ENCODE data around the gene PTPRS.

PTPRS gene

DNA sequence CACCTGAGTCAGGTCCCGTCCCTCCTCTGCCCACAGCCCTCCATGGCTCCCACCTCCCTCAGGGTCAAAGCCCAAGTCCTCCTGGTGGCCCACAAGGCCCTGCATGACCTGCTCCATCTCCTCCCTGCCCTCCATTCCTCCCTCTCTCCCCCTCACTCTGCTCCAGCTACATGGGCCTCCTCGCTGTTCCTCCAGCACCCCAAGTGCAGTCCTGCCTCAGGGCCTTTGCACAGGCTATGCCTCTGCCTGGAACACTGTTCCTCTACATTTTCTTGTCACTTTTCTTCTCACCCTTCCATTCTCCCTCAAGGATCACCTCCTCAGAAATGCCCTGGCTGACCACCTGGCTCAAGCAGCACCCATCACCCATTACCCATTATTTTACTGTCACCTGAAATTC is 41.5 kb downstream of the PTPRS start:
- no peak overlapping the region for H3K9ac ChIP-seq (ENCODE audit: low read depth, low read length)
- no peak for TF ChIP-seq EZH2 (IDR thresholded peaks at IDR 0.05; ENCODE audit: borderline replicate concordance, low read depth, low read length, severe bottlenecking)
- TF ChIP-seq, protein P1, sequence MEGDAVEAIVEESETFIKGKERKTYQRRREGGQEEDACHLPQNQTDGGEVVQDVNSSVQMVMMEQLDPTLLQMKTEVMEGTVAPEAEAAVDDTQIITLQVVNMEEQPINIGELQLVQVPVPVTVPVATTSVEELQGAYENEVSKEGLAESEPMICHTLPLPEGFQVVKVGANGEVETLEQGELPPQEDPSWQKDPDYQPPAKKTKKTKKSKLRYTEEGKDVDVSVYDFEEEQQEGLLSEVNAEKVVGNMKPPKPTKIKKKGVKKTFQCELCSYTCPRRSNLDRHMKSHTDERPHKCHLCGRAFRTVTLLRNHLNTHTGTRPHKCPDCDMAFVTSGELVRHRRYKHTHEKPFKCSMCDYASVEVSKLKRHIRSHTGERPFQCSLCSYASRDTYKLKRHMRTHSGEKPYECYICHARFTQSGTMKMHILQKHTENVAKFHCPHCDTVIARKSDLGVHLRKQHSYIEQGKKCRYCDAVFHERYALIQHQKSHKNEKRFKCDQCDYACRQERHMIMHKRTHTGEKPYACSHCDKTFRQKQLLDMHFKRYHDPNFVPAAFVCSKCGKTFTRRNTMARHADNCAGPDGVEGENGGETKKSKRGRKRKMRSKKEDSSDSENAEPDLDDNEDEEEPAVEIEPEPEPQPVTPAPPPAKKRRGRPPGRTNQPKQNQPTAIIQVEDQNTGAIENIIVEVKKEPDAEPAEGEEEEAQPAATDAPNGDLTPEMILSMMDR (IDR thresholded peaks at IDR 0.05; ENCODE audit: borderline replicate concordance, extremely low read depth, low read length, poor library complexity, severe bottlenecking) = no peak
- H3K27ac ChIP-seq (ENCODE audit: low read length) = no peak overlapping the region
- no peaks in the 10 kb centered on the region for H3K27me3 ChIP-seq (ENCODE audit: insufficient read depth, low read length, poor library complexity)
- H3K36me3 ChIP-seq (ENCODE audit: insufficient read depth, low read length) = no peaks in the 10 kb centered on the region
- DNase-seq (no peak), ATAC-seq (ENCODE audit: insufficient read depth, low read depth) (no peak)
- no peak overlapping the region for H3K4me3 ChIP-seq (ENCODE audit: low read depth in 1 of 2, low read length in 2 of 2)
- H3K9me3 ChIP-seq (ENCODE audit: insufficient read depth, low read length, severe bottlenecking) = no peaks in the 10 kb centered on the region
- H3K4me1 ChIP-seq (ENCODE audit: insufficient read depth, low read length) = no peaks in the 10 kb centered on the region
- H3K4me2 ChIP-seq (ENCODE audit: insufficient read depth, low read length) = no peak overlapping the region
- no peaks in the 10 kb centered on the region for H4K20me1 ChIP-seq (ENCODE audit: insufficient read depth, low read length)
- no peaks in the 10 kb centered on the region for H3K79me2 ChIP-seq (ENCODE audit: insufficient read depth, low read length)
- no peak overlapping the region for H2AFZ ChIP-seq (ENCODE audit: low read depth, low read length)

DNA sequence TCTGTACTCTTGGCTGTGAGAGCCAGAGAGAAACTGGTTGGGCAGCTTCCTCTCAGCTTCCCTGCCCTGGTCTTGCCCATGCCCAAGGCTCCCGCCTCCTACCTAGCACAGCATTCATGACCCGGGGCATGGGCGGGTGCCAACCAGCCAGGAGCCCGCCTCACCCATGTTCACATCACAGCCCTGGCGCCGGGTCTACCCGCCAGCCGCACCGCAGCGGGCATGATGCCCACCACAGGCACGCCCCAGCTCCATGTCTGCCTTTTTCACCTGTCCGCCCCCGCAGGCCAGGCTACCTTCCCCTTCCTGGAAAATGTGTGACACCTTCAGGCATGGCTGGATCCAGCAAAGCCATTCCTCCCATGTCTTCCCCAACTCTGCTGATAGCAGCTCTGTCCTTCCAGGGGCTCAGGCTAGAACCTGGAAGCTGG is 42.1 kb downstream of the PTPRS start:
- Histone ChIP-seq H3K9me3 (ENCODE audit: insufficient read depth, low read length, severe bottlenecking) (no peaks in the 10 kb centered on the region), H3K79me2 (ENCODE audit: insufficient read depth, low read length) (no peaks in the 10 kb centered on the region), H3K4me2 (ENCODE audit: insufficient read depth, low read length) (no peak overlapping the region), H2AFZ (ENCODE audit: low read depth, low read length) (no peak overlapping the region), H3K36me3 (ENCODE audit: insufficient read depth, low read length) (no peaks in the 10 kb centered on the region), H4K20me1 (ENCODE audit: insufficient read depth, low read length) (no peaks in the 10 kb centered on the region), H3K27ac (ENCODE audit: low read length) (no peak overlapping the region), H3K27me3 (ENCODE audit: insufficient read depth, low read length, poor library complexity) (no peaks in the 10 kb centered on the region), H3K9ac (ENCODE audit: low read depth, low read length) (no peak overlapping the region), H3K4me3 (ENCODE audit: low read depth in 1 of 2, low read length in 2 of 2) (no peak overlapping the region), H3K4me1 (ENCODE audit: insufficient read depth, low read length) (no peaks in the 10 kb centered on the region)
- TF ChIP-seq, protein P1 (IDR thresholded peaks at IDR 0.05; ENCODE audit: borderline replicate concordance, extremely low read depth, low read length, poor library complexity, severe bottlenecking) = no peak
- TF ChIP-seq EZH2 (IDR thresholded peaks at IDR 0.05; ENCODE audit: borderline replicate concordance, low read depth, low read length, severe bottlenecking) = no peak
- no peak for DNase-seq
- ATAC-seq (ENCODE audit: insufficient read depth, low read depth) = no peak

DNA sequence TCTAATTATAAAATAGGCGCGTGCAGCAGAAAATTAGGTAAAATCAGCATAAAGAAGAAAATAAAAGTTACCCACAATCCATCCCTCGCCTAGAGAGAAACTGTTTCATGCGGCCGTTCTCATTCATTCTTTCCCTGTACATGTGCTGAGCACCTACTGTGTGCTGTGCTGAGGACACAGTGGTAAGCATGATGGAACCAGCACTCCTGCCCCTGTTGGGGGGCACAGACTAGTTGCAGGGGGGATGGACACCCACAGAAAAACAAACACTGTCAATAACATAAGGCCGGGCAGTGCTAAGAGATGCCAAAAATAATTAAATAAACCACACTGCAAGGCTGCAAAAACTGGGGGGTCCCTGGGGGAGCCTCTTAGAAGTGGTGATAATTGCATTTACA is 43.3 kb downstream of the PTPRS start:
- H3K9me3 ChIP-seq (ENCODE audit: insufficient read depth, low read length, severe bottlenecking) = no peaks in the 10 kb centered on the region
- H3K27ac ChIP-seq (ENCODE audit: low read length) = no peak overlapping the region
- H3K4me2 ChIP-seq (ENCODE audit: insufficient read depth, low read length) = no peak overlapping the region
- H3K36me3 ChIP-seq (ENCODE audit: insufficient read depth, low read length) = no peaks in the 10 kb centered on the region
- no peaks in the 10 kb centered on the region for H4K20me1 ChIP-seq (ENCODE audit: insufficient read depth, low read length)
- H3K27me3 ChIP-seq (ENCODE audit: insufficient read depth, low read length, poor library complexity) = no peaks in the 10 kb centered on the region
- no peak overlapping the region for H3K4me3 ChIP-seq (ENCODE audit: low read depth in 1 of 2, low read length in 2 of 2)
- DNase-seq = no peak
- ATAC-seq (ENCODE audit: insufficient read depth, low read depth) = no peak
- H3K4me1 ChIP-seq (ENCODE audit: insufficient read depth, low read length) = no peaks in the 10 kb centered on the region
- no peaks in the 10 kb centered on the region for H3K79me2 ChIP-seq (ENCODE audit: insufficient read depth, low read length)
- H3K9ac ChIP-seq (ENCODE audit: low read depth, low read length) = no peak overlapping the region
- TF ChIP-seq EZH2 (IDR thresholded peaks at IDR 0.05; ENCODE audit: borderline replicate concordance, low read depth, low read length, severe bottlenecking) = no peak
- TF ChIP-seq, protein P1 (IDR thresholded peaks at IDR 0.05; ENCODE audit: borderline replicate concordance, extremely low read depth, low read length, poor library complexity, severe bottlenecking) = no peak
- H2AFZ ChIP-seq (ENCODE audit: low read depth, low read length) = no peak overlapping the region
